Measurements from ENCODE around the gene LPIN3. TPM values are rescaled to one million over a fixed set of nuclear protein-coding genes. Genes with fewer than 3 reads are reported as not detected.

LPIN3 gene
- total and polyA plus RNA-seq, 2 of the 8 experiments (the other 6 are each of a cell fraction or from before 2014, with no cell fraction given): 3.7 to 3.9 TPM

- DNase-seq (ENCODE audit: low read depth in 1 of 2, low spot score in 2 of 2): no peak
- no peaks in the 10 kb centered on the region for H3K9me3 ChIP-seq (ENCODE audit: insufficient read depth in 2 of 2, low read depth in 1 of 2, low read length in 1 of 2)
- 80% methylated on average over 3 of the region's 3 CpGs; no CpG with 5 or more reads in 1 of the 2 experiments for WGBS, 2 experiments (ENCODE audit: extremely low coverage in 1 of 2, insufficient coverage in 1 of 2, insufficient read length in 1 of 2, insufficient replicate concordance in 2 of 2, low coverage in 1 of 2, low lambda C conversion rate in 2 of 2, missing lambda C conversion rate in 1 of 2)
- H2BK120ac ChIP-seq (replicated peaks; ENCODE audit: low read depth, low read length): no peak overlapping the region
- TF ChIP-seq POLR2A (IDR thresholded peaks at IDR 0.05; ENCODE audit: control extremely low read depth in 1 of 2, low read depth in 2 of 2, low read length in 2 of 2): no peak
- H3K23me2 ChIP-seq (ENCODE audit: low read depth, low read length): no peaks in the 10 kb centered on the region; the same call in 1 of the 2 replicates
- H3K27me3 ChIP-seq (replicated peaks in 1 of 4; ENCODE audit: control insufficient read depth in 3 of 4, extremely low read depth in 1 of 4, insufficient read depth in 3 of 4, low read length in 3 of 4): no peaks in the 10 kb centered on the region
- no peaks in the 10 kb centered on the region for H4K20me1 ChIP-seq (replicated peaks in 1 of 2; ENCODE audit: control insufficient read depth in 1 of 2, insufficient read depth in 2 of 2, low read length in 2 of 2)
- no peaks in the 10 kb centered on the region for H3K79me1 ChIP-seq (ENCODE audit: low read depth, low read length)
- H3K4me1 ChIP-seq (replicated peaks in 1 of 4; ENCODE audit: control insufficient read depth in 3 of 4, insufficient read depth in 4 of 4, low read length in 3 of 4): peaks cover 0 to 3% (median 3%) of the 10 kb centered on the region in 4 experiments; a peak in 3 of 7 replicates
- H2BK12ac ChIP-seq (ENCODE audit: low read depth, low read length): no peak overlapping the region
- no peak for FAIRE-seq
- H2BK15ac ChIP-seq (ENCODE audit: low read length): no peak overlapping the region
- no peaks in the 10 kb centered on the region for H3K36me3 ChIP-seq (ENCODE audit: control insufficient read depth in 2 of 4, insufficient read depth in 4 of 4, low read length in 3 of 4)
- no peak overlapping the region for H2AK5ac ChIP-seq (ENCODE audit: low read depth, low read length)
- H4K5ac ChIP-seq (ENCODE audit: insufficient read length, low read depth, low read length): no peak overlapping the region
- H2BK20ac ChIP-seq (ENCODE audit: low read length): no peak overlapping the region
- H3K56ac ChIP-seq (replicated peaks; ENCODE audit: insufficient read length, low read depth, low read length): no peak overlapping the region
- ChIA-PET CTCF (ENCODE audit: partially characterized antibody) (no interaction called here), POLR2A (ENCODE audit: partially characterized antibody) (no interaction called here)
- no peak overlapping the region for H2BK5ac ChIP-seq (ENCODE audit: low read depth, low read length)
- H3K4me3 ChIP-seq (ENCODE audit: extremely low read depth in 1 of 4, insufficient read depth in 2 of 4, low read depth in 3 of 4, low read length in 4 of 4): no peak overlapping the region
- no peak overlapping the region for H3K23ac ChIP-seq (ENCODE audit: insufficient read length)
- no peak overlapping the region for H4K91ac ChIP-seq (replicated peaks; ENCODE audit: insufficient read length, low read length)
- H3K4ac ChIP-seq (replicated peaks; ENCODE audit: insufficient read length, low read depth, low read length): no peak overlapping the region
- no peak overlapping the region for H3K9ac ChIP-seq (replicated peaks in 1 of 4; ENCODE audit: extremely low read depth in 1 of 4, low read depth in 3 of 4, low read length in 3 of 4)
- H2AFZ ChIP-seq (ENCODE audit: low read length): no peak overlapping the region
- H3K27ac ChIP-seq (ENCODE audit: low read depth, low read length): no peak overlapping the region
- no peak overlapping the region for H3K4me2 ChIP-seq (ENCODE audit: insufficient read depth in 1 of 2, low read depth in 2 of 2, low read length in 2 of 2)
- H4K8ac ChIP-seq (ENCODE audit: extremely low read depth, insufficient read depth, low read length): no peak overlapping the region
- H3K79me2 ChIP-seq (ENCODE audit: control insufficient read depth in 1 of 2, insufficient read depth in 2 of 2, low read length in 2 of 2): no peaks in the 10 kb centered on the region
- H3K14ac ChIP-seq (ENCODE audit: insufficient read length): no peak overlapping the region
- H3K18ac ChIP-seq (ENCODE audit: extremely low read depth, low read length): no peak overlapping the region
Measured at GRCh38 chr20:41300383-41300782, 40.2 kb upstream of the LPIN3 start.

Measured in H1 (cell line).